HCT116 (cell line): ENCODE results near the gene FGF18. TPM values are rescaled to one million over a fixed set of nuclear protein-coding genes. Genes with fewer than 3 reads are reported as not detected.
A peak's percentile ranks its signal among the peaks of the same experiment; 100 is the strongest.

Experiments used
- ATAC-seq: fragments of 200-7000 bp; cut with Tn5 transposase; 2 replicates; pipeline ENCODE4 v1.9.1; 2020; ENCODE audit warnings: mild to moderate bottlenecking, moderate library complexity
- BruUV-seq: library from RNA; stranded (reverse); fragments of 400-500 nt; replicated peaks from 2 replicates; lab custom pipeline; 2021; lab: Mats Ljungman, UMichigan
- CTCF ChIA-PET: fragments of 300-600 bp; sonication (Branson Sonifier 250); formaldehyde crosslinking; loops from one replicate; lab custom pipeline; 2021; ENCODE audit warnings: antibody characterized with exemption; lab: Charles Lee
- POLR2A ChIA-PET: fragments of 300-600, 350-600 bp; sonication (Branson Sonifier 250); formaldehyde crosslinking; loops from one replicate; lab custom pipeline; 2021; ENCODE audit warnings: antibody characterized with exemption; lab: Charles Lee
- RAD21 ChIA-PET, 2 experiments: fragments of 300-600 bp; sonication (Branson Sonifier 250); formaldehyde crosslinking; loops; one replicate each; lab custom pipeline; 2023; ENCODE audit warnings: low total read pairs in 2 of 2; ENCODE audit not compliant: uncharacterized antibody in 2 of 2, unreplicated experiment in 2 of 2, low non-redundant PET in 1 of 2; lab: Charles Lee
- DNase-seq: peaks from one replicate; pipeline ENCODE4 v3.0.0-alpha.2; 2010; ENCODE audit warnings: low read depth, low spot score
- H2AFZ ChIP-seq: fragments of 200-600 bp; shearing (Covaris generic), sonication (generic); 2 replicates; pipeline ENCODE4 v1.6.1; 2017; ENCODE audit warnings: low read depth, mixed run types, mixed read lengths, antibody characterized with exemption, low read length; ENCODE audit not compliant: poor library complexity, severe bottlenecking
- H3K27ac ChIP-seq: 2 replicates; pipeline ENCODE4 v1.5.1; 2012; ENCODE audit warnings: low read depth, low read length
- H3K27me3 ChIP-seq: fragments of 200-600 bp; sonication (generic); 2 replicates; pipeline ENCODE4 v1.6.1; 2016; ENCODE audit warnings: mixed run types, low read length, mixed read lengths; ENCODE audit not compliant: insufficient read depth
- H3K36me3 ChIP-seq, 2 experiments: fragments of 200-500 bp in 1 of 2; fragments of 200-600 bp in 1 of 2; sonication (Bioruptor generic) in 1 of 2; sonication (generic) in 1 of 2; 2 replicates each; pipeline versions ENCODE4 v1.5.1 to v1.6.1; 2014 to 2016; ENCODE audit warnings: low read length in 2 of 2, inconsistent platforms in 1 of 2, mixed read lengths in 1 of 2, mixed run types in 1 of 2; ENCODE audit not compliant: insufficient read depth in 2 of 2, control insufficient read depth in 1 of 2
- H3K4me1 ChIP-seq, 2 experiments: fragments of 200-600 bp in 1 of 2; sonication (generic) in 1 of 2; 2 replicates each; pipeline versions ENCODE4 v1.5.1 to v1.6.1; 2012 to 2017; ENCODE audit warnings: low read length in 2 of 2, inconsistent platforms in 1 of 2, mild to moderate bottlenecking in 1 of 2, mixed read lengths in 1 of 2, mixed run types in 1 of 2, moderate library complexity in 1 of 2; ENCODE audit not compliant: insufficient read depth in 2 of 2, control insufficient read depth in 1 of 2
- H3K4me2 ChIP-seq: fragments of 200-600 bp; sonication (generic); 2 replicates; pipeline ENCODE4 v1.6.1; 2017; ENCODE audit warnings: mixed run types, low read length, mixed read lengths
- H3K4me3 ChIP-seq, 2 experiments: fragments of 200-600 bp in 1 of 2; sonication (generic) in 1 of 2; replicated peaks in 1 of 2; 2 replicates each; pipeline ENCODE4 v1.5.1; 2011 to 2016; ENCODE audit warnings: low read length in 2 of 2, control low read depth in 1 of 2, low read depth in 1 of 2, mild to moderate bottlenecking in 1 of 2, mixed read lengths in 1 of 2, mixed run types in 1 of 2
- H3K79me2 ChIP-seq: fragments of 200-600 bp; sonication (generic); 2 replicates; pipeline ENCODE4 v1.6.1; 2017; ENCODE audit warnings: mild to moderate bottlenecking, mixed run types, low read length, moderate library complexity, mixed read lengths; ENCODE audit not compliant: insufficient read depth
- H3K9ac ChIP-seq: fragments of 200-600 bp; sonication (generic); 2 replicates; pipeline ENCODE4 v1.6.1; 2016; ENCODE audit warnings: low read length, mixed read lengths
- H3K9me2 ChIP-seq: fragments of 200-600 bp; sonication (generic), shearing (Covaris generic); 2 replicates; pipeline ENCODE4 v1.6.1; 2017; ENCODE audit warnings: mixed run types, mild to moderate bottlenecking, moderate library complexity; ENCODE audit not compliant: insufficient read depth
- H3K9me3 ChIP-seq, 2 experiments: fragments of 200-500 bp in 1 of 2; fragments of 200-600 bp in 1 of 2; sonication (Bioruptor generic) in 1 of 2; sonication (generic) in 1 of 2; 2 replicates each; pipeline ENCODE4 v1.6.1; 2014 to 2017; ENCODE audit warnings: low read length in 2 of 2, mixed read lengths in 2 of 2, inconsistent platforms in 1 of 2, low read depth in 1 of 2, mild to moderate bottlenecking in 1 of 2, mixed run types in 1 of 2, moderate library complexity in 1 of 2; ENCODE audit not compliant: control insufficient read depth in 1 of 2, insufficient read depth in 1 of 2
- H4K20me1 ChIP-seq: fragments of 200-600 bp; sonication (generic), shearing (Covaris generic); 2 replicates; pipeline ENCODE4 v1.6.1; 2017; ENCODE audit warnings: mixed run types, mild to moderate bottlenecking, moderate library complexity; ENCODE audit not compliant: insufficient read depth
- CBX3 ChIP-seq: IDR thresholded peaks from 2 replicates; pipeline ENCODE4 v1.6.1; 2012; ENCODE audit warnings: low read depth
- CEBPB ChIP-seq: IDR thresholded peaks from 2 replicates; pipeline ENCODE4 v1.6.1; 2012; ENCODE audit warnings: low read depth
- EGR1 ChIP-seq: IDR thresholded peaks from 2 replicates; pipeline ENCODE4 v1.6.1; 2012; ENCODE audit warnings: low read depth
- EZH2 ChIP-seq: fragments of 200-600 bp; sonication (generic); IDR thresholded peaks from 2 replicates; pipeline ENCODE4 v1.6.1; 2017; ENCODE audit warnings: antibody characterized with exemption, mixed run types
- FOSL1 ChIP-seq: IDR thresholded peaks from 2 replicates; pipeline ENCODE4 v1.6.1; 2012; ENCODE audit warnings: low read depth
- POLR2A ChIP-seq: IDR thresholded peaks from 2 replicates; pipeline ENCODE4 v1.7.0; 2011; ENCODE audit warnings: borderline replicate concordance; ENCODE audit not compliant: insufficient read depth, insufficient read length; ENCODE audit errors: extremely low read depth
- SIN3A ChIP-seq: IDR thresholded peaks from 2 replicates; pipeline ENCODE4 v1.6.1; 2012; ENCODE audit warnings: low read depth
- SP1 ChIP-seq: IDR thresholded peaks from 2 replicates; pipeline ENCODE4 v1.6.1; 2012; ENCODE audit warnings: low read depth
- SRF ChIP-seq: IDR thresholded peaks from 2 replicates; pipeline ENCODE4 v1.6.1; 2012; ENCODE audit warnings: low read depth
- TCF7L2 ChIP-seq: IDR thresholded peaks from 2 replicates; pipeline ENCODE4 v1.7.0; 2011; ENCODE audit warnings: borderline replicate concordance, inconsistent platforms; ENCODE audit not compliant: insufficient read depth, insufficient read length; ENCODE audit errors: extremely low read depth
- YY1 ChIP-seq: IDR thresholded peaks from 2 replicates; pipeline ENCODE4 v1.6.1; 2011; ENCODE audit warnings: low read length, low read depth, moderate library complexity, mild to moderate bottlenecking; ENCODE audit not compliant: insufficient replicate concordance; ENCODE audit errors: extremely low read depth
- ZFX ChIP-seq: fragments of 450-650 bp; IDR thresholded peaks from 2 replicates; pipeline ENCODE4 v1.6.1; 2017
- intact Hi-C: fragments of 100-400 bp; cut with micrococcal nuclease; formaldehyde crosslinking; loops from 2 replicates; pipeline ENCODE4 v1.10.0; 2022
- total RNA-seq: library from RNA; stranded (reverse); gene quantifications from one replicate; pipeline ENCODE4 v1.2.1, GENCODE V29; 2021; ENCODE audit not compliant: unreplicated experiment
- TF ChIP-seq, protein P1 (sequence below): IDR thresholded peaks from 2 replicates; pipeline ENCODE4 v1.6.1; 2011; ENCODE audit warnings: mild to moderate bottlenecking, low read length, moderate library complexity; ENCODE audit not compliant: insufficient replicate concordance; ENCODE audit errors: extremely low read depth
- TF ChIP-seq, protein P2 (sequence below), 3 experiments: fragments of 200-600 bp in 1 of 3; sonication (generic) in 1 of 3; IDR thresholded peaks in 2 of 3; conservative IDR thresholded peaks in 1 of 3; 2 replicates each; pipeline ENCODE4 v1.5.1; 2012 to 2017; ENCODE audit warnings: low read depth in 2 of 3, low read length in 2 of 3, antibody characterized with exemption in 1 of 3, borderline replicate concordance in 1 of 3, control low read depth in 1 of 3, mild to moderate bottlenecking in 1 of 3, mixed read lengths in 1 of 3, mixed run types in 1 of 3, moderate library complexity in 1 of 3; ENCODE audit not compliant: insufficient read depth in 1 of 3
- TF ChIP-seq, protein P3 (sequence below): IDR thresholded peaks from 2 replicates; pipeline ENCODE4 v1.6.1; 2012; ENCODE audit warnings: low read depth

The FGF18 gene
- total RNA-seq, 1 experiment from 2014 or later: 0.96 TPM

DNA sequence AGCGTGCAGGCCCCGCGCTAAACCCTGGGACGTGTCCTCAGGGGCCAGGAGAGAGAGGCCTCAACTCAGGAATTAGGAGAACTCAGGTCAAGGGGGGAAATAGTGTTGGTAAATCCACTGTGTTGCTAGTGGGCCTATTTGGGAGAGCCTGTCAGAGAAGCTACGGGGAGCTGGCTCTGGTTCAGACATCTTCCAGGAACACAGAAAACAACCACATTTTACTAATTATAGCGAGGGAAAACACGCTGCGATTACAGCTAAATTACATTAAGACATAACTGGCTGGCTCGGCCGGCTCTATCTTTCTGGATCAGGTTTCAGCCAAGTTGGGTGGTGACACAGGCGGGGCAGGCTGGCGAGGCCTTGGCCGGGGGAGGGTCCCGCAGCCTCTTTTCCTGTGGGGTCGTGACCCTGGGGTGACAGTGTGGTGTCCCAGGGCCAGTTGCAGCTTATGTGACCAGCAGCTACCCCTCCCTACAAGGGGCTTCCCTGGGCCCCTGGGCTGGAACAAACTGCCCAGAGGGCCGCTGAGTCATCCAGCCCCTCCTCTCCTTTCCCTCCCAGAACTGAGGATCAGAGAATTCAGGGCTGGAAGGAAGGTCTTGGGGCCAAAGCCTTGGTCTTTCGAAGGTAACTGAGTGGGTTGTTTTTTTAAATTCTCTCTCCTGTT is 75.1 kb downstream of the FGF18 start:
- H3K4me3 ChIP-seq: peak overlapping the region; percentile 17 to 31
- H3K9me3 ChIP-seq: no peaks in the 10 kb centered on the region
- H3K9ac ChIP-seq: peak overlapping the region; percentile 47
- no peaks in the 10 kb centered on the region for H3K36me3 ChIP-seq
- DNase-seq: peak; percentile 52
- no peaks in the 10 kb centered on the region for H3K27me3 ChIP-seq
- TF ChIP-seq YY1 (peak; percentile 5), CBX3 (no peak), TCF7L2 (peak; percentile 58), CEBPB (no peak), SP1 (no peak), FOSL1 (no peak), EGR1 (no peak), SRF (no peak), ZFX (peak; percentile 41; the same call in 1 of the 2 replicates), POLR2A (no peak), SIN3A (no peak), EZH2 (no peak)
- TF ChIP-seq, protein P1, sequence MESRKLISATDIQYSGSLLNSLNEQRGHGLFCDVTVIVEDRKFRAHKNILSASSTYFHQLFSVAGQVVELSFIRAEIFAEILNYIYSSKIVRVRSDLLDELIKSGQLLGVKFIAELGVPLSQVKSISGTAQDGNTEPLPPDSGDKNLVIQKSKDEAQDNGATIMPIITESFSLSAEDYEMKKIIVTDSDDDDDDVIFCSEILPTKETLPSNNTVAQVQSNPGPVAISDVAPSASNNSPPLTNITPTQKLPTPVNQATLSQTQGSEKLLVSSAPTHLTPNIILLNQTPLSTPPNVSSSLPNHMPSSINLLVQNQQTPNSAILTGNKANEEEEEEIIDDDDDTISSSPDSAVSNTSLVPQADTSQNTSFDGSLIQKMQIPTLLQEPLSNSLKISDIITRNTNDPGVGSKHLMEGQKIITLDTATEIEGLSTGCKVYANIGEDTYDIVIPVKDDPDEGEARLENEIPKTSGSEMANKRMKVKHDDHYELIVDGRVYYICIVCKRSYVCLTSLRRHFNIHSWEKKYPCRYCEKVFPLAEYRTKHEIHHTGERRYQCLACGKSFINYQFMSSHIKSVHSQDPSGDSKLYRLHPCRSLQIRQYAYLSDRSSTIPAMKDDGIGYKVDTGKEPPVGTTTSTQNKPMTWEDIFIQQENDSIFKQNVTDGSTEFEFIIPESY: peak; percentile 5
- TF ChIP-seq, protein P2, sequence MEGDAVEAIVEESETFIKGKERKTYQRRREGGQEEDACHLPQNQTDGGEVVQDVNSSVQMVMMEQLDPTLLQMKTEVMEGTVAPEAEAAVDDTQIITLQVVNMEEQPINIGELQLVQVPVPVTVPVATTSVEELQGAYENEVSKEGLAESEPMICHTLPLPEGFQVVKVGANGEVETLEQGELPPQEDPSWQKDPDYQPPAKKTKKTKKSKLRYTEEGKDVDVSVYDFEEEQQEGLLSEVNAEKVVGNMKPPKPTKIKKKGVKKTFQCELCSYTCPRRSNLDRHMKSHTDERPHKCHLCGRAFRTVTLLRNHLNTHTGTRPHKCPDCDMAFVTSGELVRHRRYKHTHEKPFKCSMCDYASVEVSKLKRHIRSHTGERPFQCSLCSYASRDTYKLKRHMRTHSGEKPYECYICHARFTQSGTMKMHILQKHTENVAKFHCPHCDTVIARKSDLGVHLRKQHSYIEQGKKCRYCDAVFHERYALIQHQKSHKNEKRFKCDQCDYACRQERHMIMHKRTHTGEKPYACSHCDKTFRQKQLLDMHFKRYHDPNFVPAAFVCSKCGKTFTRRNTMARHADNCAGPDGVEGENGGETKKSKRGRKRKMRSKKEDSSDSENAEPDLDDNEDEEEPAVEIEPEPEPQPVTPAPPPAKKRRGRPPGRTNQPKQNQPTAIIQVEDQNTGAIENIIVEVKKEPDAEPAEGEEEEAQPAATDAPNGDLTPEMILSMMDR (IDR thresholded peaks at IDR 0.05 in 2 of 3, conservative IDR thresholded peaks at IDR 0.05 in 1 of 3; ENCODE audit: borderline replicate concordance in 1 of 3, insufficient read depth in 1 of 3, low read depth in 2 of 3, low read length in 2 of 3): no peak
- TF ChIP-seq, protein P3, sequence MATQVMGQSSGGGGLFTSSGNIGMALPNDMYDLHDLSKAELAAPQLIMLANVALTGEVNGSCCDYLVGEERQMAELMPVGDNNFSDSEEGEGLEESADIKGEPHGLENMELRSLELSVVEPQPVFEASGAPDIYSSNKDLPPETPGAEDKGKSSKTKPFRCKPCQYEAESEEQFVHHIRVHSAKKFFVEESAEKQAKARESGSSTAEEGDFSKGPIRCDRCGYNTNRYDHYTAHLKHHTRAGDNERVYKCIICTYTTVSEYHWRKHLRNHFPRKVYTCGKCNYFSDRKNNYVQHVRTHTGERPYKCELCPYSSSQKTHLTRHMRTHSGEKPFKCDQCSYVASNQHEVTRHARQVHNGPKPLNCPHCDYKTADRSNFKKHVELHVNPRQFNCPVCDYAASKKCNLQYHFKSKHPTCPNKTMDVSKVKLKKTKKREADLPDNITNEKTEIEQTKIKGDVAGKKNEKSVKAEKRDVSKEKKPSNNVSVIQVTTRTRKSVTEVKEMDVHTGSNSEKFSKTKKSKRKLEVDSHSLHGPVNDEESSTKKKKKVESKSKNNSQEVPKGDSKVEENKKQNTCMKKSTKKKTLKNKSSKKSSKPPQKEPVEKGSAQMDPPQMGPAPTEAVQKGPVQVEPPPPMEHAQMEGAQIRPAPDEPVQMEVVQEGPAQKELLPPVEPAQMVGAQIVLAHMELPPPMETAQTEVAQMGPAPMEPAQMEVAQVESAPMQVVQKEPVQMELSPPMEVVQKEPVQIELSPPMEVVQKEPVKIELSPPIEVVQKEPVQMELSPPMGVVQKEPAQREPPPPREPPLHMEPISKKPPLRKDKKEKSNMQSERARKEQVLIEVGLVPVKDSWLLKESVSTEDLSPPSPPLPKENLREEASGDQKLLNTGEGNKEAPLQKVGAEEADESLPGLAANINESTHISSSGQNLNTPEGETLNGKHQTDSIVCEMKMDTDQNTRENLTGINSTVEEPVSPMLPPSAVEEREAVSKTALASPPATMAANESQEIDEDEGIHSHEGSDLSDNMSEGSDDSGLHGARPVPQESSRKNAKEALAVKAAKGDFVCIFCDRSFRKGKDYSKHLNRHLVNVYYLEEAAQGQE: no peak
- TF ChIP-seq, all 23 proteins: peak for 4
- ChIA-PET POLR2A (no interaction called here), CTCF (interaction anchor here (0.8 to 3.5 kb wide), 2 partner anchors 11 to 112 kb away, joined by 3 to 21 read pairs; no protein-coding TSS in a partner anchor), RAD21 (no interaction called here)
- BruUV-seq: TSS peak; percentile 80
- peak overlapping the region; percentile 82 for H3K4me2 ChIP-seq
- ATAC-seq: peak; percentile 76
- H3K4me1 ChIP-seq: peaks cover 29 to 52% of the 10 kb centered on the region in 2 experiments
- intact Hi-C loops: no loop called here
- no peaks in the 10 kb centered on the region for H3K9me2 ChIP-seq
- H3K79me2 ChIP-seq: no peaks in the 10 kb centered on the region
- H4K20me1 ChIP-seq: no peaks in the 10 kb centered on the region
- peak overlapping the region; percentile 96 for H3K27ac ChIP-seq
- H2AFZ ChIP-seq: peak overlapping the region; percentile 59
